HG03520 (cell line): ENCODE results near the gene TRPM8.

Experiments used
- ATAC-seq: cut with Tn5 transposase; IDR thresholded peaks from one replicate; pipeline ENCODE4 v1.9.1; 2021; ENCODE audit warnings: mild to moderate bottlenecking, moderate library complexity; ENCODE audit not compliant: unreplicated experiment

Gene TRPM8

DNA sequence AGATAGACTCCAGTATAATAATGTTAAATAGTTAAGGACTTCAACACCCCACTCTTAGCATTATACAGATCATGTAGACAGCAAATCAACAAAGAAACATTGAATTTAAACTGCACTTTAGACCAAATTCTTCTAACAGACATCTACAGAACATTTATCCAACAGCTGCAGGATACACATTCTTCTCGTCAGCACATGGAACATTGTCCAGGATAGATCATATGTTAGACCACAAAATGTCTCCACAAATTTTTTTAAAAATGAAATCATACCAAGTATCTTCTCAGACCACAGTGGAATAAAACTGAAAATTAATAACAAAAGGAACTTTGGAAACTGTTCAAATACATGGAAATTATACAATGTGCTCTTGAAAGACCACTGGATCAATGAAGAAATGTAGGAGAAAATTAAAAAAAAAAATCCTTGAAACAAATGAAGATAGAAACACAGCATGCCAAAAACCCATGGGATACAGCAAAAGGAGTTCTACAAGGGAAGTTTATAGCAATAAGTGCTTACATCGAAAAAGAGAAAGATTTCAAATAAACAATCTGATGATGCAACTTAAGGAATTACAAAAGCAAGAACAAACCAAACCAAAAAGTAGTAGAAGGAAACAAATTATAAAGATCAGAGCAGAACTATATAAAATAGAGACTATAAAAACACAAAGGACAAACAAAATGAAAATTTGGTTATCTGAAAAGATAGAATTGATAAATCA is 121.1 kb downstream of the TRPM8 start:
- no peak for ATAC-seq

DNA sequence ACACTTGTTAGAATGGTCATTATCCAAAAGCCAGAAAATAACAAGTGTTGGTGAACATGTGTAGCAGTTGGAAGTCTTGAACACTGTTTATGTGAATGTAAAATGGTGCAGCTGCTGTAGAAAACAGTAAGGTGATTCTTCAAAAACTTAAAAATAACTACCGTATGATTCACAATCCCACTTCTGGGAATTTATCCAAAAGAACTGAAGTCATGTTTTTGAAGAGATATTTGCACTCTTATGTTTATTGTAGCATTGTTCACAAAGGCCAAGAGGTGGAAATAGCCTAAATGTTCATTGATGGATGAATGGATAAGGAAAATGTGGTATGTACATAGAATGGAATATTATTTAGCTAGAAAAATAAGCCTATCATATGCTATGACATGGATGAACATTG is 127.0 kb downstream of the TRPM8 start:
- no peak for ATAC-seq

DNA sequence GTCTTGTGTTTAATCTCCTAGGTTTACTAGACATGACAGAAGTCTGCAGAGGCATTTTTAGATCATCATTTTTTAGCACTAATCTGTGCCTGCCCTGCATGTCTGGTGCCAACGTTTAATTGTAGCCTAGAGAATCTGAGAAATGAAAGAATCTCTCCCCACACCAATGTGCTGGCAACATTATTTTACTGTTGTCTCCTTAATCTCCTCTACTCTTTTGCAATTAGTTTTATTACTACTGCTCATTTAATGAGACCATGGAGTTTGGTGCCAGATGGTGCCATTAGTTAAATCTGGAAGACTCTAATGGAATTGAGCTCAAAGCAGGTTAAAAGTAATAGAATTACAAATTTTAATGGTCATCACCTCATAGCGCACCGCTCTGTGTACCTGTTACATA is 129.3 kb downstream of the TRPM8 start:
- no peak for ATAC-seq

DNA sequence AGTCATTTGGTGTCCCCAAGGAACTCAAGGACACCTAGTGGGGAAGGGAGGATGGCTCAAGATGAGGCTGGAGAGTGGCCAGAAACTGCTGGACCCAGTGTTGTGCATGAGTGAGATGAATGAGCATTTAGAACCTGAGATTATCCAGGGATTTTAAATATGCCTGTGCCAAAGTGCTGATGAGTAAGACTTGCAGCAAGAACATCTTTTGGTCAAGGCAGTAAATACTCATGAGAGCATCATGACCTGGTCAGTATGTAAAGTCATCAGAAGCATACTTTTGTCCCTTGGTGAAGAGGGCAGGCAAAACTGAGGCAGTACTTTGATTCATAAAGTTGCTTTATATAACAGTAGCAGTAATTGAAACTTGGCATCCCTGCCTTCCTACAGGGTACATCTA is 130.2 kb downstream of the TRPM8 start:
- no peak for ATAC-seq

DNA sequence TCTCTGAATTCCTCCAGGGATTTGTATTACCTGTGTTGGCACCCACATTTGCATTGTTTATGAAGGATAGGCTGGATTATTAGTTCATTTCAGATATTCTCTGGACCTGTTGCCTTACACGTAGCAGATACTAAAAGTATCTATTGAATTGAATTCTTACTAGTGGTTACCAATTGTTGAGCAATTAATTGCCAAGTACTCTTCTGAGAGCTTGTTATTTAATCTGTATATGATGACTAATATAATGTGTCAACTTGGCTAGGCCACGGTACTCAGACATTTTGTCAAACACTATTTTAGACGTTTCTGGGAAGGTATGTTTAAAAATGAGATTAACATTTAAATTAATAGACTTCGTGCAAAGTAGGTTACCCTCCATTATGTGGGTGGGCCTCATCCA is 130.9 kb downstream of the TRPM8 start:
- no peak for ATAC-seq

DNA sequence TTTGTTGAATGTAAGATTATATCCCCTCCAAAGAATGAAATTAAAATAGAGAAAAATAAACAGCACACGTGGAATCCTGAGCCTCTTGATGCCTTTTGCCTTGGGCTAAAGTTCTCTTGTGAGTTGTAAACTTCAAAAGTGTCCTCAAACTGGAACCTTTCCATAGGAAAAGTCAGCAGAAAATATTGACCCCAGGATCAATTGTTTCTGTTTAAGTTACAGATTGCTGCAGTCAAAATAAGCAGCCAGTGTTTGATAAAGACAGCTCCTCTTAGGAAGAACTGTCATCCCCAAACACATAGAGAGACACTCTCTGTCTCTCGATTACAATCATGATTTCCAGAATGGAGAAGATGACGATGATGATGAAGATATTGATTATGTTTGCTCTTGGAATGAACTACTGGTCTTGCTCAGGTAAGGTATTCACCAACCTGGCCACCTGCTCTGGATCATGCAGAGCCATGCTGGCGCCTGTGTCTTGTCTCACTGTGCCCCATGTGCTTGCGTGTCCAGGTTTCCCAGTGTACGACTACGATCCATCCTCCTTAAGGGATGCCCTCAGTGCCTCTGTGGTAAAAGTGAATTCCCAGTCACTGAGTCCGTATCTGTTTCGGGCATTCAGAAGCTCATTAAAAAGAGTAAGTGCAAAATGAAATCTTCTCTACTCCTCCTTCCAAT is 133.4 kb downstream of the TRPM8 start, which contains the start of gene SPP2:
Gene SPP2, plus strand, starts transcription at position 248 of the 681 bp plus-strand sequence. Its CDS starts 85 bp downstream, at position 333.
- ATAC-seq: no peak

DNA sequence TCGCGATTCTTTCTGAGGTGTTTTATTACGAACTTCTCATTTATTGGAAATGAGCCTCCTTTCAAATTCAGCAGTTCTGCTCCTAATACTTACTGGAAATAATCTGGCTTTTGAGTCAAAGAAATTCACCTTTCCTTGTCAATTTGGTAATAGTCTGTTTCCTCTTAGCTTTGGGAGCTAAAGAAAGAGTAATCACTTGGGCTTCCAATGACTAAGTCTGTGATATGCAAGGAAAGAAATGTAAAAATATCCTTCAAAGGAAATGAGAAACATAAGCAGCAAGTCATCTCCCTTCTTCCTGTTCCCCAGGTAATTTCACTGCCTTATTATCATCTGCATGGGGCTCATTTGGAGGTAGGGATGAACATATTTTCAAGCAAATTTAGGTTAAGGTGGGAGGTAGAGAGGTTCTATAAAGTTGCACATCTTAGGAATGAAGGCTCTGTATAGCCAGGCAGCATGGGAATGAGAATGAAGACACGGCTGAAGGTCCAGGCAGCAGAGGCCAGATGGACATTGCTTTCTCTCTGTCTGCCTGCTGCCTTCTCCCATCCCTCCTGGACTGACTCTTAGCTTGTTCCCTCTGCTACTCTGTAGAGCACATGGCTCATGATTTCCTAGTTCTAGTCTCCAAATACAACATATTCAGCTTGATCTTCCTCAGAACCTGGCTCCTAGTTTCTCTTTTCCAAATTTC is 134.3 kb downstream of the TRPM8 start:
- ATAC-seq: no peak

DNA sequence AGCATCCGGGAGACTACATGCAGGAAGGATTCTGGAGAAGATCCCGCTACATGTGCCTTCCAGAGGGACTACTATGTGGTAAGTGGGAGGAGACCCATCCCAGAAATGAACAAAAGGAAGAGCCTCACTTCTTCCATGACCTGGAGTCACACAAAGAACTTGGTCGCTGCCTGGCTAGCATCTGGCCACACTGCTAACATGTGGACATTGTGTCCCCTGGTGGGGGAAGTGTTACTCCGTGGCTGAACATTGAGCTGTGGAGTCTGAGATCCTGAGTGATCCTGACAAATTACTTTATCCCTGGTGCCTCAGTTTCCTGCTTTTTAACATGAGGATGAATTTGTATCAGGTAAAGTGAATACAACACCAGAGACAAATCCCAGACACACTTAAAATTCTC is 141.7 kb downstream of the TRPM8 start:
- no peak for ATAC-seq

DNA sequence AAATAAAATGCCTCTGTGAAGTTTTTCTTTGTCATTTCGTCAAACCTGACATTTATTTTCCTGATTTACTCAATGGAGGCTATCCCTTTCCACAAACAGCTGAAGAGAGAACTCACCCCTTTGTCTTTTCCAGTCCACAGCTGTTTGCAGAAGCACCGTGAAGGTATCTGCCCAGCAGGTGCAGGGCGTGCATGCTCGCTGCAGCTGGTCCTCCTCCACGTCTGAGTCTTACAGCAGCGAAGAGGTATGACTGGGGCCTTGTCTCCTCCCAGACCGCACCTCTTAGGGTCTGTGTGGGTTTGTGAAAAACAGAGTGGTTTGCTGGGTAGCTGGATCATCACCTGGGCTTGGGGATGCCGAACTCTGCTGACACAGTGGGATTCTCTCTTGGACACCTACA is 143.1 kb downstream of the TRPM8 start:
- no peak for ATAC-seq

DNA sequence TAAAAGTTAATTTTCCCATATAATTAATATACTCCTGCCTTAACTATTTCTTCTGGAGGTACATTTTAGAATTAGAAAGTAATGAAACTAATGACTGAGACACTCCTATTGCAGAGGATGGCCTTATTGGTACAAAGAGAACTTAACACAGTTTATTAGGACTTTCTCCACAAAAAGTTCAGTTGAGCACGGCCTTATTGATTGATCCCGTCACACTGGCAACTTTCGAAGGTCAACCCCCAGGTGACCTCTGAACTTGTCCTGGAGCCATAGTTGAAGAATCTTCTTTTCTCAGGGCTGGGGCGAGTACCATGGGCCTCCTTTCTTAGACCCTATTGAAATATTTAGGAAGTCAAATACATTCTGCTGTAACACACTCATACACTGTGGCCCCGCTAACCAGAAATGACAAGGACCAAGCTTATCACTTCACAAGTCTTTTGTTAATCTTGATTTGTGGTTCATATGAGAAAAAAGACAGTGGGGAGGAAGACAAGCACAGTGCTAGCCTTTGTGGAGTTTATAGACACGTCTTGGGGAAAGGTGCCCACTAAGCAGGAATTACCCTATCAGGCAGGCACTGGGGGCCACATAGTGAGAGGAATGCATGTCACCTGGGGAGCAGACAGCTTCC is 144.6 kb downstream of the TRPM8 start:
- ATAC-seq: no peak

DNA sequence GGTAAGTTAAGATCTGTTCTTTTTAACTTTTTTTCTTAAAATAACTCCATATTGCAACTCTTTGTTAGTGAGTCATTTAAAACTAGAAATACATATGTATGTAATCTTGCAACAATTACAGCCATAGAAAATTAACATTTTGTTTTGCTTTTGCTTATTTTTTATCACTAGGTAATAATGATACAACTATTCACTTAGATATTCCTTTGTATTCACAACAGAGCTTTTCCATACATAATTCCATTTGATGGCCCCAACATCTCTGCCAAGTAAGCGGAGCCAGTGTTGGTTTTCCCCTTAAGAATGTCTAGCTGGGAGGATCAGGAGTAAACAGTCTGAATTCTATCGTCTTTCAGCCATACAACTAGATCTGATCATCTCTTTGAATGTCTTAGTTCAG is 149.4 kb downstream of the TRPM8 start:
- ATAC-seq: no peak
